Measurements from ENCODE around the gene MSI1. TPM values are rescaled to one million over a fixed set of nuclear protein-coding genes. Genes with fewer than 3 reads are reported as not detected.

MSI1 gene
- total RNA-seq, 1 donor, result not detected

DNA sequence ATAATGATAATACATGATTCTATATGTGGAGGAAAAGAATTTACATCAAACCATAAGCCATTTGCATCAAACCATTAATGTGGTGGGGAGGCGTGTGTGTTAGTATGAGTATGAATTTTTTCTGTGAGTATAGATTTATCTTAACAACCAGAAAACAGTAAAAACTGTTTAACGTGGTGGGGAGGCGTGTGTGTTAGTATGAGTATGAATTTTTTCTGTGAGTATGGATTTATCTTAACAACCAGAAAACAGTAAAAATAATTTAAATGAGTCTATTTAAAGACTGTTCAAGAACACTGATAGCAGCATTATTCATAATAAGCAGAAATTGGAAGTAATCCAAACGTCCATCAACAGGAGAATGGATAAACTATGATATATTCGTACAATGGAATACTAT lies 9.1 kb upstream of the MSI1 start:
- no peak for DNase-seq (ENCODE audit: low read depth in 2 of 3, low spot score in 2 of 3)

DNA sequence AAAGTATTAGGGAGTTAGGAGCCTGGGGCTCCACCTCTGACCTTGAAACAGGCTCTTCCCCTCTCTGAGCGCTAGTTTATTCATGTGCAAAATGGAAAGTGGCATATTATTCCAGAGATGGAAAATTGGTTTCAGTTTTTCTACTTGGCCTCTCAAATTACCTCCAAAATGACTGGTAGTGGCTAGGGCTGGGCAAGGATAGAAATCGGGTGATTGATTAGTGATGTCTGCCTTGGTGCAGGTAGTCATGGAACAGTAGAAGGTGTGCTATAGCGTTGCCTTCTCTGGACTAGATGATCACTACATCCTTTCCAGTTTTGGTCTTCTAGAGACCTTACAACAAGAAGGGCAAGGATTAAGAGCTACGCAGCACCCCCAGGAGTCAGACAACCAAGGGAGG lies 8.6 kb upstream of the MSI1 start:
- no peak for DNase-seq (ENCODE audit: low read depth in 2 of 3, low spot score in 2 of 3)

DNA sequence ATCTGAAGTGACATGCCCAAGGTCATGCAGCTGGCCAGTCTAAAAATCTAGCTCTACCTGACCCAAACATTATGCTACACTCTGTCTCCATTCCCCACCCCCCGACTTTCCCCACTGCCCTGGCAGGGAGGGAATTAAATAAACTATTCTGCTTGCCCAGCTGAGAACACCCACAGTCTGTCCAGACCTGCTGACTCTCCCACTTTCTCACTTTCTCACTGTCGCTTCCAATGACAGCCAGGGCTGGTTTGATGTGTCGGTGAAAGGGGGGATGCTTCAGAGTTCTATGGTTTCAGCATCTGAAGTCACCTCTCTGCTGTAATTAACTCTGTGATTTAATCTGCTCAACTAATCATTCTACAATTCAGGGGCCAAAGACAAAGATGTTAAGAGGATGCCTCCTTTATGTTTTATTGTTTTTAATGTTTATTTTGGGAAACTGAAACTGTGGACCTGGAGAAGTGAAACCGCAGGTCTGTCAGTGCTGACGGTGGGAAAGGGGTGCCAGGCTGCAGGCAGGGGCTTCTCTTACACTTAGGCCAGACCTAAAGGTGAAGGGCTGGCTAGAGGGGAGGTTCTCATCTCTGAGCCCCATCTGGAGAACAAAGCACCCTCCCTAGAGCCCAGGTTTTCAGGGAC lies 8.1 kb upstream of the MSI1 start:
- DNase-seq (ENCODE audit: low read depth in 2 of 3, low spot score in 2 of 3), result no peak

DNA sequence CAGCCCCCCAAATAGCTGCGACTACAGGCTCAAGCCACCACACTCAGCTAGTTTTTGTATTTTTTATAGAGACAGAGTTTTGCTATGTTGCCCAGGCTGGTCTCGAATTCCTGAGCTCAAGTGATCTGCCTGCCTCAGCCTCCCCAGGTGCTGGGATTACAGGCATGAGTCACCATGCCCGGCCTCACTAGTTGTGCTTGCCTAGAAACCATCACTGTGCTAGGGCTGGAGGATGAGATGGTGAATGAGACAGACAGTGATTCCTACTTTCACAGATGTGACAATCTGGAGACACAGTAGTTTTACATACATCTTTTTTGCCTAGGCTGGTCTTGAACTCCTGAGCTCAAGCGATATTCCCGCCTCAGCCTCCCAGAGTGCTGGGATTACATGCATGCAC lies 7.5 kb upstream of the MSI1 start:
- no peak for DNase-seq (ENCODE audit: low read depth in 2 of 3, low spot score in 2 of 3)

DNA sequence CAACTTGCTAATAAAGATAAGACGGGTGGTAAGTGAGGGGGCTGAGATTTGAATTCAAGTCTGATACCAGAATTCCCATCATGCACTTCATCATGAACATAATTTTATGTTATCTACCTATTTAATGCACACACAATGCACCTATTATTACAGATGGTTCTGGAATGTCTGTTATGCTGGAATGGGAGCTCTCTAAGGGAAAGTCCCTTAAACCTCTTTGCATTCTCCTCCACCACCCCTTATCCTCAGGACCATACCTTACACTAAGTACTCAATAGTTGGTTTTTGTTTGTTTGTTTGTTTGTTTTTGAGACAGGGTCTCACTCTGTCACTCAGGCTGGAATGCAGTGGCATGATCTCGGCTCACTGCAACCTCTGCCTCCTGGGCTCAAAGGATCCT lies 7.0 kb upstream of the MSI1 start:
- no peak for DNase-seq (ENCODE audit: low read depth in 2 of 3, low spot score in 2 of 3)

DNA sequence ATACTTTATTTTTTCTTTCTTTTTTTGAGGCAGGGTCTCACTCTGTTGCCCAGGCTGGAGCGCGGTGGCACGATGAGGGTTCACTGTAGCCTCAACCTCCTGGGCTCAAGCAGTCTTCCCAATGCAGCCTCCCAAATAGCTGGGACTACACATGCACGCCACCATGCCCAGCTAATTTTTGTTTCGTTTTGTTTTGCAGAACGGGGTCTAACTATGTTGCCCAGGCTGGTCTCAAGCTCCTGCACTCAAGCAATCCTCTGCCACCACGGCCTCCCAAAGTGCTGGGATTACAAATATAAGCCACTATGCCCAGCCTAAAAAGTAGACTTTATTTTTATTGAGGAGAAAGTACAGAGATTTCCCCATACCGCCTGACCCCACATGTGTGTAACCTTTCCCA lies 4.7 kb upstream of the MSI1 start:
- no peak for DNase-seq (ENCODE audit: low read depth in 2 of 3, low spot score in 2 of 3)

DNA sequence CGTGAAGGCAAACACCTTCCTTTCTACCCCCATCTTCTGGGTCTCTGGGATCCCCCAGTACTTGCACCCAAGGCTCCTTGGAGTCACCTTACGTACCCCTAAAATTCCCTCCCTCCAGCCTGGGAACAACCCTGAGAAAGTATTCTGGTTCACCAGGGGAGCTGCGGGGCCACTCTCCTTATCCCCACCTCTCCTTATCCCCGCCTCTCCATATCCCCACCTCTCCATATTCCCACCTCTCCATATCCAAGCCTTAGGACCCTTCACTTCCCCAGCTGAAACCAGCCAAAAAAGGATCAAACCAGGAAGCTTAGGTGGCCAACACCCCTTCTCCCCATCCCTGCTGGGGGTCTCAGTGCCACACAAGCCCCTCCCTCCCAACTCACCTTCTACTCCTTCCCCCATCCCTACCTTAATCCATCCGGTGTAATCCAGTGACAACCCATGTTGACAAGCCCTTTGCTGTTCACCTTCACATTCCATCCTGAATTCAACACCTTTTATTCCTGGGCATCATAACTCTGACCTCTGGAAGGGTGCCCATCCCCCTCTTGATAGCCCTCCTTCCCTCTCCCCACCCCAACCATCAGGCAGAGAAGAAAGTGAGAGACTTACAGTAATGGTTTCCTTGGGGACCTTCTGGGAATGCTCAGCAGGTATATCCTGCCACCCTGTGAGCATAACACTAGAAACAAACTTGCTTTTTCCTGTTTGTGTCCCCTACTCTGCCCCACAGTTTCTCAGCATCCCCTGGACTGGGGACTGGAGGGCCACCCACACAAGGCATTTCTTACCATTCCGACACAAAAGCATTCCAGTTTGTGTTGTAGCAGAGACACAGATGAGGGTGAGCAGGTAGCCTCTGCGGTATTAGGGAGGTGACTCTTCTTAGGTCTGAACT lies 1.6 kb upstream of the MSI1 start:
- no peak for DNase-seq (ENCODE audit: low read depth in 2 of 3, low spot score in 2 of 3)

DNA sequence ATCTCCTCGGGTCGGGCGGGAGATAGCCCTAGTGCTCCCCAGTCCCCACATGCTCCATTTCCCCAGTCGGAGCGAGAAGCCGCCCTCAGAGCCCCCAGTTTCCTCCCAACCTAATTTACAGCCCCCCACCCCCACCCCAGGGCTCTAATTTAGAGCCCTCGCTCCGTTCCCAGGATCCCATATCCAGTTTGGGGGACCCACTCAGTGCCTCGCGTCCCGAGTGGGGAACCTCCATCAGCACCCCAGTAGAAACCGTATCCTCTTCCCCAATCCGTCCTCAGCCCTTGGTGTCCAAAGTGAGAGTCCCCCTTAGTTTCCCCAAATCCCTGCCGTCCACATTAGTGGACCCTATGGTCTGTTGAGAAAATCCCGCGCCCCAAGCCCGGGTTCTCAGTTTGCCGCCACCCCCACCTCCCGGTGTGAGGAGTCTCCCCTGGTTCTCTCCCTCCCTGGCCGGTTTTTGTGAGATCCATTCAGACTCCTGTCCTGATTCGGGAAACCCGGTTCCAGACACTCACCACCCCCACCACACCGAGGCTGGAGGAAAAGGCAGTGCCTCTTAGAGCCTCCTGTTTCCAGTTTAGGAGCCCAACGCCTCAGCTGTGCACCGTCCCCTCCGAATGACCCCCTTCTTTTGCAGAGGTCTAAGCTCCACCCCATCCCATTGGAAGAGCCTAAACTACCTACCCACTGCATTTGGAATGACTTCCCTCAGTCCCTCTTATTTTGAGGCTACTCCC lies 809 bp upstream of the MSI1 start:
- DNase-seq (ENCODE audit: low read depth in 2 of 3, low spot score in 2 of 3), result no peak

DNA sequence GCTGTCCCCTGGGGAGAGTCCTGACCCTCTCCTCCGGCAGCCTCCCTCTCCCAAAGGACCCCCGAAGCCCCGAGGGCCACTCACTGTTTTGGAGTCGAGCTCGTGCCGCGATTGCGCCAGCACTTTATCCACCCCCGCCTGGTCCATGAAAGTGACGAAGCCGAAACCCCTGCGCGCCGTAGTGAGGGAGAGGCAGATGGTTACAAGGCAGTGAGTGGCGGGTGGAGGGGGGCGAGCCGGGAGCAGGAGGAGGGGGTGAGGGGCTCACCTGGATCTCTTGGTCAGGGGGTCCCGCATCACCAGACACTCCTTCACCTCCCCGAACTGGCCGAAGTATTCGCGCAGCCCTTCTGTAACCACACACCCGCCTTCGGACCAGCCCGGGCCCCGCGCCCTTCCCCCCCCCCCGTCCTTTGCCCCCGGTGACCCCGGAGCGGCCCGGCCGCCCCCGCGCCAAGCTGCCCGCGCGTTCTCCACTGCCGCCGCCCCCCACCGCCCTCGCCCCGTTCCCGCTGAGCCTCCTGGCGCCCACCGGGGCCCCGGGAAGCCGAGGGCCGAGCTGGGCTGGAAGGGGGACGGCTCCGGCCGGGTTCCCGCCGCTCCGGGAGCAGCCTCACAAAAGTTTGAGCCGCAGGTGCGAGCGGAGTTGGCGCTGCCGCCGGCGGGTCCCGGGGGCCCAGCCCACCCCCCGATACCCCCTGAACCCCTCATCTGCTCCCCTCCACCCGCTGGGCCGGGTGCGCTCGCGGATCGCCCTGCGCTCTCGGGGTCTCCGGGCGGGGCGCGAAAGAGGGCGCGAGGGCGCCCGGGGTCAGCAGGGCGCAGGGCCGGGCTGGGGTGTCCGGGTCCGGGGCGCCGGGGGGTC lies 808 bp downstream of the MSI1 start:
- peak in 1 of 3 donors; percentile 29 for DNase-seq (ENCODE audit: low read depth in 2 of 3, low spot score in 2 of 3)

DNA sequence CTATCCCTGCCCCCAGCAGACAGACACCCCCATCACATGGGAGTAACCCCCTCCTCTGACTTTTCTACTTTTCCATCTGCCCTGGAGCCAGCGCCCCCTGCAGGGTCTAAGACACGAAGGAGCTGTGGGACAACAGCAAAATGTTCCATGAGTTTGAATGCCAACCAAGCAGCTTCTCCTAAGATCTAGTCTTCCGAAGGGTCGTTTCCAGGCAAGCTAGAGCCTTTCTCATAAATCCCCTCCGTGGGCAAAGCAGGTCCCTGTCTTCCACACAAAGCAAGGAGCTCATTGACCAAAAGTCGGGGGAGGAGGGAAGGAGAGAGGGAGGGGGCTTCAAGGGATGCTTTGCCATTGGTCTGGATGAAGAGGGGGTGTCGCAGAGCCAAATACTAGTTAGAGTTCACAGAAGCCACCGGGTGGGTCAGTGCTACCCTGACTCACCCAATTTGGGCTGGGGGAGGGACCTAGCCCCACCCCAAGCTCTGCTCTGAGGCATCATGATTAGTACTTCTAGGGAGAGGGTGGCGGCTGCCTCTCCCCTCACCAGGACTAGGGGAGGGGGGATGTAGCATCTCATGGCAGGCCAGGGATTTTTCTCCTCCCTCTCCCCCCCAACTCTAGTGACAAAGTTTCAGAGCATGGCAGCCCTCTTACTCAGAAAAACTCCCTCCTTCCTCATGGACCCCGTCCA lies 1.6 kb downstream of the MSI1 start:
- peak in 1 of 3 donors; percentile 48 for DNase-seq (ENCODE audit: low read depth in 2 of 3, low spot score in 2 of 3)

DNA sequence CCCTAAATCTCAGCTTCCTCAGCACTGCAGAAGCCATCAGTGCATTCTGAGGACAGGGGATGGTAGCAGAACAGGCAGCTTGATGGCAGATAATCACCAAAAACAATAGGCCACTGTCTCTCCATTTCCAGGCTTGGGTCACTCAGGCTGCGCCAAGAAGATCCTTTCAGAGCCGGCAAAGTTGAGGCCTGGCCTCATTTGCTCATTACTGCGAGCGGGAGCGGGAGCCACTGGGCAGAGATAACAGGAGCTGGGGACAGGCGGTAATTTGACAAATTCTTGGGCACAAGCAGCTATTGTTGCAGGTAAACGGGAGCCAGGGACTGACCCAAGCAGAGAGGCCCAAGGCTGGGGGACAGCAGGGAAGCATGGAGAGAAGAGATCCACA lies 2.1 kb downstream of the MSI1 start:
- DNase-seq (ENCODE audit: low read depth in 2 of 3, low spot score in 2 of 3), result no peak

DNA sequence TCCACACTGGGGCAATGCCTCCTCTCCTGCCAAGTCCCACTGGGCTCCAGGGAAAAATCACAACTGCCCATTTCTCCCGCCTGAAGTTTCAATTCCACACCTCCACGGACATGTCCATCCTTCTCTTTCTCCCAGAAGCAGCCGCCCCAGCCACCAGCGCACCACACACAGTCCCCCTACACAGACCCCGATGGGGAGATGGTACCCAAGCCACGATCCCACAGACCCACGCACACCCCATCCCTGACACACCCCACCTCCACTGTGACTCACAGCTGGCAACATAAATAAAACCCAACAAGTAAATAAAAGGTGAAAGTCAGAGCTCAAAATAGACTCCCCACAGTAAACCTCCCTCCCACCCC lies 2.6 kb downstream of the MSI1 start:
- no peak for DNase-seq (ENCODE audit: low read depth in 2 of 3, low spot score in 2 of 3)

DNA sequence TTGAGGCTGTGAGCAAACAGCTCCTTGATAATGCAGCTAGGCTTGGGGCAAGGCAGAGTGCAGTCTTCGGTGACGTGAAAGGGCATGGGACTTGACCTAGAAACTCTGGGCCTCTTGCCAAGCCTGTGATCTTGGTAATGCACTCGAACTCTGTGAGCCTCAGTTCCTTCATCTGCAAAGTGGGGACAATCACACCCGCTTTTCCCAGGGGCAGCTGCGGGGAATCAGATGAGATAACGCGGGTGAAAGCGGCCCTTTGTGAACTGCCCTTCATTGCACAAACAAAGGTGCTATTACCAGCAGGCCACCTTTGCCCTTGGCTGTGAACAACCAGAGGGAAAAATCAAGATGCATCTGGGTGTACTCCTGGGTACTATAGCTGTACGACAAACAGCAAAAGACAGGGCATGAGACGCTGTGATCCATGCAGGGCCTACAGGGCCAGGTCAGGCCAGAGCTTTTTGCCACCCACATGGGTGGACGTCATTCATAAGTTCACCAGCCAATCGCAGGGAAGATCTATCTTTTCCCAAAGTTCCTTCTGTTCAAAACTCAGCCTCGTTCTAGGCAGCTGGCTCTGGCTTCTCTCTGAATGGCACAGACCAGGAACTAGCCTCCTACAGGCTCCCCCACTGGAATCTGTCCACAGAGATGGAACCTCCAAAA lies 3.2 kb downstream of the MSI1 start:
- DNase-seq (ENCODE audit: low read depth in 2 of 3, low spot score in 2 of 3), result no peak

DNA sequence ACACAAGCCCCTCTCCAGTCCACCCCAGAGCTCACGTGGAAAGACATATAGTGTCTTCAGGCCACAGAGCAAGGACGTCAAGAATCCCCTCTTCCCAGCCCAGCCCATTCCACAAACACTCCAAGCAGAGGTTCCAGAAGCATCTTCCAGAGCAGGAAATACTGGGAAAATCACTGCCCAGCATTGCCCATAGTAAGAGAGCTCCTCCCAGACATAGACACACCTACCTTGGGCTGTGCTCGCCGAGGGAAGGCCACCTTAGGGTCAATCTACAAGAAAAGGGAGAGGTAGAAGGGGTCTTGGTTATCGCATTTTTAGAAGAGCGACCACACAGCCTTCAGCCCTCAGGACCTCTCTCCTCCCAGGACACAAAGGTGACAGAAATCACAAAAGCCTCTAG lies 4.5 kb downstream of the MSI1 start:
- no peak for DNase-seq (ENCODE audit: low read depth in 2 of 3, low spot score in 2 of 3)

DNA sequence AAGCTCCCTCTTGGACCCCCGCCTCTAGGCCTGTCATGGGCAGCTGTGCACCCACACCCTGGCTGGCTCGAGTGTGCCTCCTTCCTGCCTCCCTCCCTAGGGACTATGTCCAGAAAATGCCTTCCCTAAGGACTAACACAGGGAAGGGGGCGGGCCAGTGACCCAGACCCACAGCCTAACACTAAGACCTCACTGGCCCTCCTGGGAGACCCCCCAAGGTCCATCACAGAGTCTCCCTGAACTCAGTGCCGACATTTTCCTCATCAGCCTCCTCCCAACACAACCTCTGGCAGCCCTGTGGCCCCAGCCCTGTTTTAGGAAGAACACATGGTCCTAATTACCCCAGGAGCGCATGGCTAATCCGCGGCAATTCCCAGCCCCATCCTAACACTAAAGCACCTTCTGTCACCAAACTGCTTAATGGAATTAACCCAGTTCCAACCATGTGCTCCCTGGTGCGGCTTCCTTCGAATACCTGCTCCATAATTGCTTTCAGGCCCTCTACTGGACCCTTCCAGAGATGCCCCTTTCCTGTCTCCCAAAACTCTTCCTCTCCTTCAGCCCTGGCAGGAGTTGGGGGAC lies 5.6 kb downstream of the MSI1 start:
- no peak for DNase-seq (ENCODE audit: low read depth in 2 of 3, low spot score in 2 of 3)

DNA sequence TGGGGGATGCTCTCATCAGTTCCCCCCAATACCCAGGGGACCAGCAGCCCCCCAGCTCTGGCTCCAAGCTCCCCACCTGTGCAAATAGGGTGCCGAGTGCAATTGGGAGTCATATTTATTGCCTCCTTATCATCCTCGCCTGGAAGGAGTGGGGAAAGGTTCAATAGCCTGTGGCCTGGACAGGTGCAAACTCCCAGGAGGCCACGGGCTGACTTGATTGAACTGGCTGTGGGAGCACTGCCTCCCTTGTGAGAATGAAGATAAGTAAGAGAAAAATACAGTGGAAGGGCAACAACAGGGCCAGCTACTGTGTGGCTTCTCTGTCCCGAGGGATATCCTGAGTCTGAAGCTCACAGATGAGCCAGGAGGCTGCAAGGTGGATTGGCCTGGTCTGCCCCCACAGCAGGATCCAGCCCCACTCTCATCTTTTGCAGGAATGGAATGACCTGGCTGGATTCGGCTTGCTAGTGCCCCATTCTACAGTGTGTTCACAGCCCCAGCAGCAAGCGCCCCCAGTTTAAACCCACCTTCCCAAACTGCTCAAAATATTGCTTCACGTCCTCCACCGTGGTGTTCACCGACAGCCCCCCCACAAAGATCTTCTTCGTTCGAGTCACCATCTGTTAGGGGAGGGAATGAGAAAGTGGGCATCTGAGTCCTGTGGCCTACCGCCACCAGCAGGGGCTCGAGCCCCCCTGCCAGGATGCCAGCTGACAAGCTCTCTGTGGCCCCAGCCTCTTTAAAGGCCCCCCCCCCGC lies 6.3 kb downstream of the MSI1 start:
- DNase-seq (ENCODE audit: low read depth in 2 of 3, low spot score in 2 of 3), result no peak

DNA sequence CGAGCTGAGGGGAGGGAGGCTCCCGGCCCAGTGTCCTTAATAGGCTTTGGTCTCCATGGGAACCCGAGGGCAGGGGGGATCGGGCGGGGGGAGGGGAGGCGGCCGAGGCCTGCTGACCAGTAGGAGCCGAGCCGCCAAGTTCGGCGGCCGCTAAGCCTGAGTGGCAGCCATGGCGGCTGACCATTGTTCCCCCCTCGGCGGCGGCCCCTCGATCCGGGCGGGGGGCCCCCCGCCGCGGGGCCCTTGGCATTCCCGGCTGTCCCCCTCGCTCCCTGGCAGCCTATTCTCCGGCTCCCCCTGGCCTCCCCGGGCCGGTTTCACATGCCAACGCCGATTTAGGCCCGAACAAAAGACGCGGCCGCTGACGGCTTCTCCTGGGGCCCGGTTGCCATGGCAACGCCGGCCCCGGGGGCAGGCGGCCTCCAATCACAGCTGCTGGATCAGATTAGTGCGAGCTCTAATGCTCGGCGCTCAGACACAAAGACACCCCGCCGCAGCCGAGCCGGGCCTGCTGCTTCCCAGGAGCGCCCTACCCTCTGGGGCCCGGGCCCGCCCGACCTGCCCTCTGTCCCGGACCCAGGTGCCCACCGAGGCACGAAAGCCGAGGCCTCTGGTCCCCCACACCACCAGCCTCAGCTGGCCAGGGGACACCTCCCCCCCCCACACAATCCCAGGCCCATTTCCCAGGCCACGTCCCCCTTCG lies 7.3 kb downstream of the MSI1 start:
- DNase-seq (ENCODE audit: low read depth in 2 of 3, low spot score in 2 of 3), result peak in 2 of 3 donors; percentile 70 to 80

DNA sequence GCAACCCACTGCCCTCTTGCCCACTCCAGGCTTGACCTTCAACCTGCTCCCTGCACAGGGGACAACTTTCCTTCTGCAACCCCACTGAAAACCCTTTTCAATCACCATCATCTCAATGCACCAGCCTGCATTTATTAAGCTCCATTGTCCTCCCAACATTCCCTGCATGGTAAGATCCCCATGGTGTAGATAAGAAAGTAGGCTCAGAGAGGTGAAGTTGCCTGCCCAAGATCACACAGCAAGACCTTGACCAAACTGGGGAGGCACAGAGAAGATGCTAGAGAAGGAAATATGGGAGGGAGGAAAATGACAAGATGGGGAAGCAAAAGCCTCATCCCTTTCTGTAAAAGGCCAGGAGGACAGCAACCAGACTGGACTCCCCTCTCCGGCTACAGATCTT lies 9.8 kb downstream of the MSI1 start:
- DNase-seq (ENCODE audit: low read depth in 2 of 3, low spot score in 2 of 3), result no peak
